Stimulated activated CD8-positive, alpha-beta memory T cell treated with anti-CD3 and anti-CD28 coated beads, Interleukin-4, amount 100 ng/mL, for 24 hours (primary cell): ENCODE results near the gene AP3M1.
A peak's percentile ranks its signal among the peaks of the same experiment; 100 is the strongest.

Source experiments
- DNase-seq: peaks from one replicate; pipeline ENCODE4 v3.0.0-alpha.2; 2020; ENCODE audit warnings: low read depth

The AP3M1 gene

GRCh38 chr10:74079936-74080590 is 70.6 kb downstream of the AP3M1 start:
- no peak for DNase-seq

GRCh38 chr10:74079028-74079935 is 71.3 kb downstream of the AP3M1 start:
- no peak for DNase-seq

- peak; percentile 36 for DNase-seq
These were observed 72.6 kb downstream of the AP3M1 start for GRCh38 chr10:74078037-74078436.

- DNase-seq, result no peak
These were observed 73.2 kb downstream of the AP3M1 start for GRCh38 chr10:74077416-74077815.

GRCh38 chr10:74076961-74077360 is 73.7 kb downstream of the AP3M1 start:
- no peak for DNase-seq

GRCh38 chr10:74075906-74076305 is 74.7 kb downstream of the AP3M1 start:
- DNase-seq, result no peak

GRCh38 chr10:74072503-74072902 is 78.1 kb downstream of the AP3M1 start:
- DNase-seq, result no peak

- no peak for DNase-seq
These were observed 79.5 kb downstream of the AP3M1 start for GRCh38 chr10:74071157-74071556.
